Upper lobe of left lung (tissue), 6 donors: ENCODE results near the gene PTN. TPM values are rescaled to one million over a fixed set of nuclear protein-coding genes. Genes with fewer than 3 reads are reported as not detected.

ENCODE experiments used
- ATAC-seq, 2 donors: fragments of 200-7000 bp; cut with Tn5 transposase; one replicate each; pipeline ENCODE4 v1.9.1; 2022; ENCODE audit warnings: mild to moderate bottlenecking in 2 of 2, moderate library complexity in 2 of 2; ENCODE audit not compliant: low FRiP score in 2 of 2
- DNase-seq, 2 donors: peaks; one replicate each; pipeline ENCODE4 v3.0.0-alpha.2; 2019 to 2020
- H3K27ac ChIP-seq, 4 donors: fragments of 200-600 bp; sonication (generic); one replicate each; pipeline ENCODE4 v1.5.1; 2016 to 2019
- H3K27me3 ChIP-seq, 4 donors: fragments of 200-600 bp; sonication (generic); one replicate each; pipeline ENCODE4 v1.5.1; 2017 to 2019
- H3K36me3 ChIP-seq, 4 donors: fragments of 200-600 bp; sonication (generic); one replicate each; pipeline ENCODE4 v1.5.1; 2016 to 2019
- H3K4me1 ChIP-seq, 4 donors: fragments of 200-600 bp; sonication (generic); one replicate each; pipeline ENCODE4 v1.5.1; 2018 to 2019
- H3K4me3 ChIP-seq, 4 donors: fragments of 200-600 bp; sonication (generic); one replicate each; pipeline ENCODE4 v1.5.1; 2017 to 2019; ENCODE audit warnings: mild to moderate bottlenecking in 2 of 4, moderate library complexity in 1 of 4
- H3K9me3 ChIP-seq, 4 donors: fragments of 200-600 bp; sonication (generic); one replicate each; pipeline ENCODE4 v1.5.1; 2018 to 2019
- CTCF ChIP-seq, 6 experiments: fragments of 450-650 bp in 4 of 6; fragments of 200-600 bp in 2 of 6; sonication (generic) in 2 of 6; IDR thresholded peaks; one replicate each; pipeline ENCODE4 v1.5.1; 2016 to 2019; ENCODE audit warnings: antibody characterized with exemption in 6 of 6
- EP300 ChIP-seq, 4 donors: sonication (generic); formaldehyde crosslinking; IDR thresholded peaks; one replicate each; pipeline ENCODE4 v1.5.1; 2017; ENCODE audit warnings: antibody characterized with exemption in 4 of 4, control low read depth in 2 of 4
- POLR2A ChIP-seq, 4 donors: fragments of 450-650 bp; IDR thresholded peaks; one replicate each; pipeline ENCODE4 v1.5.1; 2016 to 2017; ENCODE audit warnings: antibody characterized with exemption in 4 of 4, mild to moderate bottlenecking in 2 of 4
- POLR2AphosphoS5 ChIP-seq, 2 donors: sonication (generic); formaldehyde crosslinking; IDR thresholded peaks; one replicate each; pipeline ENCODE4 v1.5.1; 2017; ENCODE audit warnings: antibody characterized with exemption in 2 of 2
- WGBS, 2 donors: methylation state at CpG; one replicate each; pipeline ENCODE4 v1.1.5; 2017 to 2018; 5-methylcytosine and 5-hydroxymethylcytosine counted together
- total RNA-seq, 6 donors: library from RNA; depleted of rRNA in 4 of 6; stranded (reverse); fragments of >200 nt in 4 of 6; gene quantifications; one replicate each; pipeline versions ENCODE4 v1.1.0 to v1.2.1, GENCODE V29; 2016 to 2021
- donor health status: DM: no; HTN: no; CAD: no; lungs with moderate emphysema.
- donor health status: DM: no; HTN: yes; CAD: no; lungs with severe emphysema.

PTN gene
- total RNA-seq, 6 donors from 2014 or later = 2.4 to 10.3 (median 3.3) TPM

DNA sequence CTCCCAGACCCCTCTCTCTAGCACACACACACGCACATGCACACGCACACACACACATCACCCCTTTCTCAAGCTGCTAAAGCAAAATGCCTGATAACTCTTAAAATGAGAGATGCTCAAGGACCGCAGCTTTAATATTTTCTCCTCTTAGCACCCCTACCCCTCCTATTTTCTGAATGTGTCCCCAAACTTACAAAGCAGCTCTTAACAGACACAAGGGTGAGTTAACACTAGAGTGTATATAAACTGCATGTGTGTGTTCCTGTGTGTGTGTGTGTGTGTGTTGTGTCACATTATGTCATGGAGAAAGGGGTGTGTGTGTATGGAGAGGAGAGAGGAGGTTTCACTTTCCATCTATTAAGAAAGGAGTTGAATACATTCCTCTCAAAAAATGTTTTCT lies 1.3 kb downstream of the PTN start:
- H3K4me3 ChIP-seq = peak overlapping the region in 1 of 4 donors; percentile 40
- H3K36me3 ChIP-seq = no peaks in the 10 kb centered on the region
- DNase-seq = no peak
- H3K9me3 ChIP-seq = no peaks in the 10 kb centered on the region
- H3K4me1 ChIP-seq = peaks cover 0 to 11% (median 0%) of the 10 kb centered on the region in 4 donors
- WGBS, 2 donors = 69% methylated on average over 3 of the region's 3 CpGs
- ATAC-seq = no peak
- H3K27ac ChIP-seq = no peak overlapping the region
- H3K27me3 ChIP-seq = no peaks in the 10 kb centered on the region
- no peak for TF ChIP-seq POLR2AphosphoS5 (IDR thresholded peaks at IDR 0.05)
- no peak for TF ChIP-seq CTCF (IDR thresholded peaks at IDR 0.05)
- no peak for TF ChIP-seq EP300 (IDR thresholded peaks at IDR 0.05)
- no peak for TF ChIP-seq POLR2A (IDR thresholded peaks at IDR 0.05)

DNA sequence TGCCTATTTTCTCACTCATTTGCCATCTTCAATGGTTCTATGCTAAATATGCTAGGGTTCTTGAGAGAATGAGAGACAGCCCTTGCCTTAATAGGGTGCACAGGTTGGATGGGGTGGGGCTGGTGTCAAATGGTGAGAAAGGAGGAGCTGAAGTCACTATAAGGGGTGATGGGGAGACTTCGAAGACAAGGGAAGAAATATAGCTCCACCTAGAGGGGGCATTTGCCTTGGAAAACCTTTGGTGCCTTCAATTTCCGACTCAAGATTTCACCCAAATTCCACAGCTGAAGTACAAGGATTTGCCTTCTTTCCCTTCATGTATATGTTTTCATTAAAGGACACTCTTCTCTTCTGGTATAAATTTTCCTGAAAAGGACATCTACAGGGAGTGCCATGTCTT lies 5.6 kb downstream of the PTN start:
- Histone ChIP-seq H3K4me3 (no peak overlapping the region), H3K36me3 (no peaks in the 10 kb centered on the region), H3K27me3 (no peaks in the 10 kb centered on the region), H3K27ac (no peak overlapping the region), H3K9me3 (no peaks in the 10 kb centered on the region), H3K4me1 (no peaks in the 10 kb centered on the region)
- WGBS, 2 donors = 67 to 75% methylated on average over 2 of the region's 2 CpGs
- ATAC-seq (no peak), DNase-seq (no peak)
- no peak for TF ChIP-seq CTCF (IDR thresholded peaks at IDR 0.05)
- TF ChIP-seq EP300 (IDR thresholded peaks at IDR 0.05) = no peak
- TF ChIP-seq POLR2A (IDR thresholded peaks at IDR 0.05) = no peak
- TF ChIP-seq POLR2AphosphoS5 (IDR thresholded peaks at IDR 0.05) = no peak

- no peak for ATAC-seq
- 82 to 92% methylated on average over 4 of the region's 4 CpGs for WGBS, 2 donors
- H3K4me3 ChIP-seq = no peak overlapping the region
- no peaks in the 10 kb centered on the region for H3K9me3 ChIP-seq
- no peaks in the 10 kb centered on the region for H3K27me3 ChIP-seq
- H3K4me1 ChIP-seq = no peaks in the 10 kb centered on the region
- no peak for DNase-seq
- H3K36me3 ChIP-seq = no peaks in the 10 kb centered on the region
- TF ChIP-seq POLR2AphosphoS5 (IDR thresholded peaks at IDR 0.05) (no peak), EP300 (IDR thresholded peaks at IDR 0.05) (no peak), CTCF (IDR thresholded peaks at IDR 0.05) (no peak), POLR2A (IDR thresholded peaks at IDR 0.05) (no peak)
- H3K27ac ChIP-seq = no peak overlapping the region
These were observed 7.7 kb downstream of the PTN start for GRCh38 chr7:137335814-137336213.

- WGBS, 2 donors = 68 to 74% methylated on average over 8 of the region's 8 CpGs
- TF ChIP-seq POLR2A (IDR thresholded peaks at IDR 0.05) (no peak), EP300 (IDR thresholded peaks at IDR 0.05) (no peak), CTCF (IDR thresholded peaks at IDR 0.05) (no peak), POLR2AphosphoS5 (IDR thresholded peaks at IDR 0.05) (no peak)
- Histone ChIP-seq H3K9me3 (no peaks in the 10 kb centered on the region), H3K27ac (no peak overlapping the region), H3K27me3 (no peaks in the 10 kb centered on the region), H3K4me1 (no peaks in the 10 kb centered on the region), H3K36me3 (no peaks in the 10 kb centered on the region), H3K4me3 (no peak overlapping the region)
- no peak for ATAC-seq
- DNase-seq = no peak
These were observed 12.2 kb downstream of the PTN start for GRCh38 chr7:137331378-137331777.

DNA sequence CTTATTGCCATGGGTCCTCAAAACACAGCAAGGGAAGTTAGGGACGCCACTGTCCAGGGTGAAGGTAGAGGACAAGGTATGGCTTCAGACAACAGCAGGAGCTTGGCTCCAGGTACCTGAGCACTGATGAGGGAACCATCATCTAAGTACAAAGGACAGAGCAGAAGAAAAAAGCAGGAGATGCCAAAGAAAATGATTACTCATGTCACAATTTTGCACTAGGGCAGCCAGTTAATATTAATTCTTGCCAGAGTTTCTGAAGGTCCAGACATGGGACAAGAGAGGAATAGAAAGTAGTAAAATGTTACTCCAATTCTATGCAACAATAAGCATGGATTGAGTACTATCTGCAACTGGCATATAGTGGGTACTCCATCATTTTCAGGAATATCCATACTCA lies 14.1 kb downstream of the PTN start:
- Histone ChIP-seq H3K36me3 (no peaks in the 10 kb centered on the region), H3K4me1 (no peaks in the 10 kb centered on the region), H3K4me3 (no peak overlapping the region), H3K9me3 (no peaks in the 10 kb centered on the region), H3K27me3 (no peaks in the 10 kb centered on the region), H3K27ac (no peak overlapping the region)
- TF ChIP-seq CTCF (IDR thresholded peaks at IDR 0.05) (no peak), POLR2A (IDR thresholded peaks at IDR 0.05) (no peak)
- DNase-seq (no peak), ATAC-seq (no peak)
- 82 to 89% methylated on average over 1 of the region's 1 CpG for WGBS, 2 donors
